HG03097 (cell line): ENCODE measurements around the gene KANSL1.

ENCODE experiments used
- ATAC-seq: cut with Tn5 transposase; IDR thresholded peaks from one replicate; pipeline ENCODE4 v1.9.1; 2021; ENCODE audit not compliant: unreplicated experiment, low FRiP score

The KANSL1 gene

GRCh38 chr17:45992175-45992574 lies 201.1 kb downstream of the KANSL1 start:
- no peak for ATAC-seq

GRCh38 chr17:45991341-45991740 lies 201.9 kb downstream of the KANSL1 start:
- no peak for ATAC-seq

- no peak for ATAC-seq
These were observed 202.3 kb downstream of the KANSL1 start for GRCh38 chr17:45990886-45991285.

- ATAC-seq: no peak
These were observed 203.5 kb downstream of the KANSL1 start for GRCh38 chr17:45989759-45990158.

- no peak for ATAC-seq
These were observed 205.5 kb downstream of the KANSL1 start for GRCh38 chr17:45987706-45988105.

- ATAC-seq: no peak
These were observed 207.2 kb downstream of the KANSL1 start for GRCh38 chr17:45986056-45986455.

GRCh38 chr17:45985447-45985846 lies 207.8 kb downstream of the KANSL1 start:
- no peak for ATAC-seq

GRCh38 chr17:45984368-45984767 lies 208.9 kb downstream of the KANSL1 start:
- no peak for ATAC-seq

GRCh38 chr17:45983614-45984310 lies 209.5 kb downstream of the KANSL1 start:
- no peak for ATAC-seq

- ATAC-seq: no peak
These were observed 210.2 kb downstream of the KANSL1 start for GRCh38 chr17:45982791-45983613.

GRCh38 chr17:45981306-45981705 lies 211.9 kb downstream of the KANSL1 start:
- ATAC-seq: no peak

- no peak for ATAC-seq
These were observed 212.4 kb downstream of the KANSL1 start for GRCh38 chr17:45980855-45981254.
